Activated CD4-positive, CD25-positive, alpha-beta regulatory T cell treated with anti-CD3 and anti-CD28 coated beads, Interleukin-2, amount 50 U/mL, for 16 hours (primary cell): ENCODE data around the gene KDM4C.

ENCODE experiments used
- DNase-seq: peaks from one replicate; pipeline ENCODE4 v3.0.0-alpha.2; 2020; ENCODE audit warnings: low read depth, low spot score

Gene KDM4C

GRCh38 chr9:7137040-7137439 is 379.3 kb downstream of the KDM4C start:
- no peak for DNase-seq

- DNase-seq, result no peak
Measured at GRCh38 chr9:7137571-7137970, 379.8 kb downstream of the KDM4C start.

- no peak for DNase-seq
Measured at GRCh38 chr9:7139886-7140285, 382.1 kb downstream of the KDM4C start.

- no peak for DNase-seq
Measured at GRCh38 chr9:7140401-7140800, 382.6 kb downstream of the KDM4C start.

GRCh38 chr9:7143645-7144200 is 385.9 kb downstream of the KDM4C start:
- DNase-seq, result no peak

- no peak for DNase-seq
Measured at GRCh38 chr9:7144265-7145046, 386.7 kb downstream of the KDM4C start.

GRCh38 chr9:7145361-7146069 is 387.7 kb downstream of the KDM4C start:
- no peak for DNase-seq

- DNase-seq, result no peak
Measured at GRCh38 chr9:7146582-7146981, 388.8 kb downstream of the KDM4C start.

GRCh38 chr9:7147121-7148090 is 389.6 kb downstream of the KDM4C start:
- DNase-seq, result no peak

- DNase-seq, result no peak
Measured at GRCh38 chr9:7148243-7148765, 390.5 kb downstream of the KDM4C start.

- no peak for DNase-seq
Measured at GRCh38 chr9:7149258-7149657, 391.5 kb downstream of the KDM4C start.

GRCh38 chr9:7150153-7150890 is 392.5 kb downstream of the KDM4C start:
- no peak for DNase-seq

GRCh38 chr9:7153134-7153533 is 395.4 kb downstream of the KDM4C start:
- DNase-seq, result no peak

GRCh38 chr9:7153566-7153965 is 395.8 kb downstream of the KDM4C start:
- no peak for DNase-seq

- no peak for DNase-seq
Measured at GRCh38 chr9:7154003-7154619, 396.3 kb downstream of the KDM4C start.

- no peak for DNase-seq
Measured at GRCh38 chr9:7154650-7155049, 396.9 kb downstream of the KDM4C start.

- no peak for DNase-seq
Measured at GRCh38 chr9:7161469-7161868, 403.7 kb downstream of the KDM4C start.

- DNase-seq, result no peak
Measured at GRCh38 chr9:7163932-7164331, 406.2 kb downstream of the KDM4C start.

- no peak for DNase-seq
Measured at GRCh38 chr9:7164440-7165330, 406.9 kb downstream of the KDM4C start.
